ENCODE data around the gene SCT. TPM values are rescaled to one million over a fixed set of nuclear protein-coding genes. Genes with fewer than 3 reads are reported as not detected.

SCT gene
- total RNA-seq, 1 experiment from 2014 or later = not detected

GRCh38 chr11:587978-588380 is 39.0 kb downstream of the SCT start:
- no peaks in the 10 kb centered on the region for H3K4me1 ChIP-seq (ENCODE audit: control insufficient read depth, insufficient read depth, low read length)
- BruUV-seq (replicated peaks) = TSS peak; percentile 48
- no peaks in the 10 kb centered on the region for H3K27me3 ChIP-seq (ENCODE audit: control insufficient read depth, insufficient read depth, low read length)
- no peaks in the 10 kb centered on the region for H3K9me3 ChIP-seq (ENCODE audit: control insufficient read depth, insufficient read depth, low read depth, low read length)
- ATAC-seq (no peak), DNase-seq (ENCODE audit: low read depth, low spot score) (no peak)
- POLR2A ChIA-PET = no interaction called here
- peaks cover 12% of the 10 kb centered on the region for H3K36me3 ChIP-seq (ENCODE audit: control insufficient read depth, insufficient read depth, low read length)
- H3K27ac ChIP-seq (ENCODE audit: low read length) = no peak overlapping the region
- no peak overlapping the region for H3K4me3 ChIP-seq (ENCODE audit: low read depth in 2 of 2, low read length in 2 of 2)
- CTCF ChIA-PET = no interaction called here
- intact Hi-C loops (cut with micrococcal nuclease; ENCODE audit: unreplicated experiment) (no loop called here), in situ Hi-C loops (cut with HindIII; ENCODE audit: low pct_unique_long_range_greater_than_20kb, low sequenced_read_pairs) (no loop called here)
- TF ChIP-seq REST (IDR thresholded peaks at IDR 0.05; ENCODE audit: insufficient read depth in 1 of 2, low read depth in 2 of 2, low read length in 1 of 2) = no peak
- TF ChIP-seq SIN3A (IDR thresholded peaks at IDR 0.05; ENCODE audit: borderline replicate concordance, insufficient read depth, low read depth, low read length) = no peak
- TF ChIP-seq POLR2AphosphoS5 (IDR thresholded peaks at IDR 0.05; ENCODE audit: low read depth, low read length) = no peak
- TF ChIP-seq TCF7L2 (IDR thresholded peaks at IDR 0.05; ENCODE audit: low read depth, low read length) = no peak
- no peak for TF ChIP-seq CTCF (IDR thresholded peaks at IDR 0.05)

GRCh38 chr11:587546-587945 is 39.4 kb downstream of the SCT start:
- in situ Hi-C loops (cut with HindIII; ENCODE audit: low pct_unique_long_range_greater_than_20kb, low sequenced_read_pairs) = no loop called here
- Histone ChIP-seq H3K27me3 (ENCODE audit: control insufficient read depth, insufficient read depth, low read length) (no peaks in the 10 kb centered on the region), H3K27ac (ENCODE audit: low read length) (no peak overlapping the region), H3K36me3 (ENCODE audit: control insufficient read depth, insufficient read depth, low read length) (peaks cover 12% of the 10 kb centered on the region; the same call in 1 of the 2 replicates), H3K9me3 (ENCODE audit: control insufficient read depth, insufficient read depth, low read depth, low read length) (no peaks in the 10 kb centered on the region), H3K4me3 (ENCODE audit: low read depth in 2 of 2, low read length in 2 of 2) (no peak overlapping the region), H3K4me1 (ENCODE audit: control insufficient read depth, insufficient read depth, low read length) (no peaks in the 10 kb centered on the region)
- intact Hi-C loops (cut with micrococcal nuclease; ENCODE audit: unreplicated experiment) = no loop called here
- ATAC-seq = no peak
- CTCF ChIA-PET = no interaction called here
- no TSS peak for BruUV-seq (replicated peaks)
- no peak for DNase-seq (ENCODE audit: low read depth, low spot score)
- TF ChIP-seq TCF7L2 (IDR thresholded peaks at IDR 0.05; ENCODE audit: low read depth, low read length) (no peak), REST (IDR thresholded peaks at IDR 0.05; ENCODE audit: insufficient read depth in 1 of 2, low read depth in 2 of 2, low read length in 1 of 2) (no peak), SIN3A (IDR thresholded peaks at IDR 0.05; ENCODE audit: borderline replicate concordance, insufficient read depth, low read depth, low read length) (no peak), CTCF (IDR thresholded peaks at IDR 0.05) (no peak), POLR2AphosphoS5 (IDR thresholded peaks at IDR 0.05; ENCODE audit: low read depth, low read length) (no peak)
- POLR2A ChIA-PET = no interaction called here

Measured in Panc1 (cell line).